Activated CD8-positive, alpha-beta memory T cell treated with anti-CD3 and anti-CD28 coated beads for 48 hours (primary cell): ENCODE measurements around the gene VPS29.

Experiments
- DNase-seq, 3 experiments: peaks; one replicate each; pipeline ENCODE4 v3.0.0-alpha.2; 2020; ENCODE audit warnings: low read depth in 2 of 3, low spot score in 2 of 3

VPS29 gene

DNA sequence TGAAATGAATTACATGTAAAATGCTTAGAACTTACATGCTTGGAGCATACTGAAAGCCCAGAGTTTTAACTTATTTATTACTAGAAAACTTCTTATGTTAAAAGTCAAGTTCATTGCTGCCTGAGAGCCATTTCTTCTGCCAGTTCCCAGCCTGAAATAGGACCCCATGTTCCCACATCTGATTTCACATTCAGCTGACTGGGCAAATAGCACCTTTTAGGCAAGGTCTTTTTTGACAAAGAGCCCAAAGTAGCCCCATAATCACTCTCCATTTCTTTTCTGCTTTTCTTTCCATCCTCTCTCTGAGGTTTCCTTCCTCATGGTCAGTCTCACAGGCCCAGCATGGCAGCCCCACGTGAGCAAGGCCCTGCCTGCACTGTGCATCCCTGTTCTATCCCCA is 50.6 kb downstream of the VPS29 start:
- no peak for DNase-seq

DNA sequence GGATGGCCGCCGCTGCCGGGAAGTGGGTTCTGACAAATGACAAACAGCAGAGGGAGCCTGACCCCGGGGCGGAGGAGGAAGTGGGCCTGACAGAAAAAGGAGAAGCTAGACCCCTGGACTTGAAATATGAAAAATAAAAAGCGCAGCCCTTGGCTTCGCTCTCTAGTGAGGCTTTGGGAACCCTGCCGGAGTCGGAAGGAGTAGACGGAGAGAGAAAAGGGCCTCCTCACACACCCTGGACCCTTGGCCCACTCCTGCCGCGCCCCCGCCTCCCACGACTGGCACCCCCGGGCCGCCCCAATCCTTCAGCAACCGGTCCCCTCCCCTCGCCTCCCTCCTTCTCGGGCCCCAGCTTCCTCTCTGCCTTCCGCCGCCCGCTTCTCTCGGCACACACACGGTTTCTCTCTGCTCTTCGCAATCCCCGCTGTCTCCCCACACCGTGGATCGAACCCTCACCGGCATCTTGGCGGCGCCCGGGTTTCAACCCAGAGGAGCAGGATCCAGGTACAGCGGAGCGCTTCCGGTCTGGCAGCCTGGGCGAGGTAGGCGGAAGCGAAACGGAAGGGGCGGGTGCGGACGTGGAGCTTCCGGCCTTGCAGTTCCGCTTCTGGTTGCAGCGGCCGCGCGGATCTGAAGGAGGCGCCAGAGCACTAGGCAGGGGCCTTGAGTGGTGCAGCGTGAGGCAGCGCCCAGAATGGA is 52.0 kb downstream of the VPS29 start, which contains the start of gene ARPC3:
Gene ARPC3, minus strand, starts transcription at position 539 of the 699 bp plus-strand sequence. Its CDS starts 77 bp downstream, at position 462.
- peak; percentile 79 to 89 (median 84) for DNase-seq

DNA sequence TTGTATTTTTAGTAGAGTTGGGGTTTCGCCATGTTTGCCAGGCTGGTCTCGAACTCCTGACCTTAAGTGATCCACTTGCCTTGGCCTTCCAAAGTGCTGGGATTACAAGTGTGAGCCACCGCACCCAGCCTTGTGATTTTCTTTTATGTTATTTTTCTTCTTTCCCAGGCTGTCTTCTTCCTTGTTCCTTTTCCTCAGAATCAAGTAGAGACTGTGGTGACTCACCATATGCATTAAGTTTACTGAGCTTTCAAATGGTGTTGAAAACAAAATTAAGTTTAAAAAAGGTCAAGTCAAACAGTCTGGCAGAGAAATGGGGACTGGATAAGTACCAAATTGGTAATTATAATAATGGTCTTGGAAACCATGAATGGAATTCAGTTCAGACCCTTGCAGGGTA is 57.5 kb downstream of the VPS29 start:
- DNase-seq, result no peak
